Activated CD4-positive, alpha-beta memory T cell treated with anti-CD3 and anti-CD28 coated beads for 36 hours (primary cell): ENCODE data around the gene PDYN. TPM values are rescaled to one million over a fixed set of nuclear protein-coding genes. Genes with fewer than 3 reads are reported as not detected.
A peak's percentile ranks its signal among the peaks of the same experiment; 100 is the strongest.

Experiments used
- CTCF ChIA-PET: fragments of 350-600 bp; sonication (Branson Sonifier 250); formaldehyde crosslinking; loops from one replicate; lab custom pipeline; 2021; ENCODE audit warnings: antibody characterized with exemption, inconsistent platforms; lab: Charles Lee
- POLR2A ChIA-PET: fragments of 350-600 bp; sonication (Branson Sonifier 250); formaldehyde crosslinking; loops from one replicate; lab custom pipeline; 2021; ENCODE audit warnings: antibody characterized with exemption; lab: Charles Lee
- DNase-seq: peaks from one replicate; pipeline ENCODE4 v3.0.0-alpha.2; 2020
- H3K27ac Mint-ChIP-seq: one replicate; pipeline ENCODE4 v1.8.0; 2021; ENCODE audit warnings: mixed read lengths
- H3K27me3 Mint-ChIP-seq: one replicate; pipeline ENCODE4 v1.8.0; 2021; ENCODE audit warnings: mixed read lengths
- H3K36me3 Mint-ChIP-seq: one replicate; pipeline ENCODE4 v1.8.0; 2021; ENCODE audit warnings: mixed read lengths
- H3K4me1 Mint-ChIP-seq: one replicate; pipeline ENCODE4 v1.8.0; 2021; ENCODE audit warnings: low read depth, mixed read lengths
- H3K4me3 Mint-ChIP-seq: one replicate; pipeline ENCODE4 v1.8.0; 2021; ENCODE audit warnings: mild to moderate bottlenecking, mixed read lengths
- H3K9me3 Mint-ChIP-seq: one replicate; pipeline ENCODE4 v1.8.0; 2021; ENCODE audit warnings: mixed read lengths
- intact Hi-C: fragments of 100-400 bp; cut with micrococcal nuclease; formaldehyde crosslinking; loops from one replicate; pipeline ENCODE4 v1.15.1; 2023
- total RNA-seq, 2 experiments: library from RNA; stranded (reverse); gene quantifications; one replicate each; pipeline ENCODE4 v1.2.3, GENCODE V29; 2021

The PDYN gene
- total RNA-seq, 2 experiments from 2014 or later = not detected

DNA sequence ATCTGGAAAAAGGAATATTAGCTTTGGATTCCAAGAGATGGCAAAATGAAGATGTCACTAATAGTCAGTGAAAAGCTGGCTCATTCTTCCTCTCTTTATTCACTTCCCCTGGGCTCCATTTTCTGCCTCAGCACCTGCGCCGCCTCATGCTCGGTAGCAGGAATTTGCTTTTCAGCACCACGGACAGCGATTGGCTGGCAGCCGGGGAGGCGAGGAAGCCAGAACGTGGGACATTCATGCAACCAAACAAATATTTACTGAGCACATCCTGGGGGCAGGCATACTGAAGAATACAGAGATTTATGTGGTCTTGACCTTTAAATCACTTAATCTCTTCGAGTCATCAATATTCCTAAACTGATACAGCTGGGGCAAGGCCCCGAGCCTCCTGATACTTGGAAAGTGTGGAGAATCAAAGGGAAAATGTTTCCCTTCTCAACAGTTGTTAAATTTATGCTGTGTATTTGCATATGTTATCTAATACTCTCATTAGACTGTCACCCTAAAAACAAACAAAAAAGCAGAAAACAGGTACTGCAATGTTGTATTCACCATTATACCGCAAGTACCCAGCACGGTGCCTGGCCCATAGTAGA, 12.1 kb upstream of the PDYN start:
- ChIA-PET POLR2A (interaction anchor here (0.7 kb wide), 1 partner anchor 98 kb away, joined by 4 read pairs; no protein-coding TSS in a partner anchor), CTCF (interaction anchor here (0.6 to 6.1 kb wide), 14 partner anchors 15 to 231 kb away, joined by 3 to 94 read pairs (median 3); no protein-coding TSS in a partner anchor)
- Mint-ChIP-seq H3K4me1 (no peaks in the 10 kb centered on the region), H3K27me3 (peaks cover 21% of the 10 kb centered on the region), H3K9me3 (no peaks in the 10 kb centered on the region), H3K36me3 (no peaks in the 10 kb centered on the region), H3K27ac (no peak overlapping the region), H3K4me3 (no peak overlapping the region)
- DNase-seq = peak; percentile 69
- intact Hi-C loops = loop anchor here (1.0 kb wide), 1 partner anchor 166 kb away; no protein-coding TSS in a partner anchor

DNA sequence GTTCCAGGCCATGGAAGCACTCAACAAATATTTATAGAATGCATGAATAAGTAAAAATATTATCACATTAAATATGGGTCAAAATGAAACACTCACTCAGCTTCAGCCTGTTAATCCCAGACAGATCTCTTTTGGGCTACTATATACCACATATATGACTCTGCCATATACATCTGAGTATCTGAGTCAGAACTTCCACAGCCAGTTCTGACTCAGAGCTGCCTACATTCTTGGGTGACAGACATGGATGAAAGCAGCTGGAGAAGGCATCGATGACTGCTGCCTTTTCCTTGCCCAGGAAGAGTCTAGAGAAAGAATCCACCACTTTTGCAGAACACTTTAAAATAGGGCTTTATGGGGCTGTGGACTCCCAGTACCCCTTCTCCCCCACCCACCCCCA, 11.5 kb upstream of the PDYN start:
- no peak overlapping the region for H3K27ac Mint-ChIP-seq
- peaks cover 19% of the 10 kb centered on the region for H3K27me3 Mint-ChIP-seq
- DNase-seq = peak; percentile 38
- H3K4me1 Mint-ChIP-seq = no peaks in the 10 kb centered on the region
- CTCF ChIA-PET = interaction anchor here (1.0 to 6.1 kb wide), 4 partner anchors 40 to 167 kb away, joined by 3 to 94 read pairs (median 10); no protein-coding TSS in a partner anchor
- H3K9me3 Mint-ChIP-seq = no peaks in the 10 kb centered on the region
- POLR2A ChIA-PET = interaction anchor here (0.7 kb wide), 1 partner anchor 98 kb away, joined by 4 read pairs; no protein-coding TSS in a partner anchor
- H3K36me3 Mint-ChIP-seq = no peaks in the 10 kb centered on the region
- no peak overlapping the region for H3K4me3 Mint-ChIP-seq
- intact Hi-C loops = no loop called here

DNA sequence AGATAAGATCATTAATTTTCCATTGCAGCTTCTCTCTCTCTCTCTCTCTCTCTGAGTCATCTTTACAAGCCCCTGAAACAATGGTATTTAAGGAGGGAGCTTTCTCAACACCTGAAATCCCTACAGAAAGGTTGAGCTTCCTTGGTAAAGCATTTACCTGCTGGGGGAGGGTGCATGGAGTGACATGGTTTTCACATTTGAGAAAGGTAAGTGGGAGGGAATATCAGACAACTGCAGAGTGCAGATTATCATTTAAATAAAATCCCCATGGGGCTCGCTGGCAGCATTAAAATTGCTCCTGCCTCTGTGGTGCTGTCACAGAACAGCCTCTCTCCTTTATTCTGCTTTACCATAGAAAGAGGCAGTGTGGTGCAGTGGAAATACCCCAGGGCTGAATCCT, 10.3 kb upstream of the PDYN start:
- Mint-ChIP-seq H3K36me3 (no peaks in the 10 kb centered on the region), H3K4me1 (no peaks in the 10 kb centered on the region), H3K27me3 (peaks cover 15% of the 10 kb centered on the region), H3K4me3 (no peak overlapping the region), H3K9me3 (no peaks in the 10 kb centered on the region), H3K27ac (no peak overlapping the region)
- ChIA-PET CTCF (no interaction called here), POLR2A (no interaction called here)
- DNase-seq = no peak
- intact Hi-C loops = no loop called here

DNA sequence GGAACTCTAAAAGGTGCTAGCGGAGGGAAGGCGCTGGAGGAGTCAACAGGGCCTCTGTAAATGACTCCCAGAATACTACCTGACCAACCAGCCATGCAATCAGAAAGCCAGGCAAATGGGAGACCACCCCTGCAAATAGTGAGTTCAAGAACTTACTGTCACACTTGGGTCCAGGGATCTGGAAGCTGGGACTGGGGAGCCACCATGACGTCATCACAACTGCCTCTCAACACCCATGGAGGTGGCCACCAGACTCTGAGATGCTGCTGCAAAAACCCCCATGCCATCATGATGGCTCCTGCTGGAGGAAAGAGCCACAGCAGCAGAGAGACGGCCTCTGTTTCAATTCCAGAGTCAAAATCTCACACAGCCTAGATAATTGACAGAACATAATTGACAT, 8.5 kb upstream of the PDYN start:
- Mint-ChIP-seq H3K36me3 (no peaks in the 10 kb centered on the region), H3K9me3 (no peaks in the 10 kb centered on the region), H3K27me3 (peaks cover 19% of the 10 kb centered on the region), H3K27ac (no peak overlapping the region), H3K4me1 (no peaks in the 10 kb centered on the region), H3K4me3 (no peak overlapping the region)
- intact Hi-C loops = no loop called here
- CTCF ChIA-PET = interaction anchor here (0.7 kb wide), 1 partner anchor 28 kb away, joined by 4 read pairs; no protein-coding TSS in a partner anchor
- POLR2A ChIA-PET = no interaction called here
- DNase-seq = no peak

DNA sequence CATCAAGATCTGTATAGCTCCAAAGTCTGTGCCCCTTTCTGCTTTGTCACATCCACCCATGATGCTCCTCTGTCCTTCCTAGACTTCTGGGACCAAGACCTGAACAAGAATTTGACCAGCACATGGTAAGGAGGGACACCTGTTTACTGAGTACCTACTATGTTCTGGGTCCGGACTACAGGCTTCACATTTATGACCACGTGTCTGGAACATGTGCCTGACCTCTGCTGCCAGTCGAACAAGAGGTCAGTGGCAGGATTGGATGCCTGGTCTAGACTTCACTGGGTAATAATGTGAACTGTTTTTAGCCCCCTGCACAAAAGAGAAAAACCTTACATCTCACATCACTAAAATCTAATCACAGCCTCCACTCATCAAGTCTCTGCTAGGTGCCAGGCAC, 7.3 kb upstream of the PDYN start:
- ChIA-PET CTCF (interaction anchor here (2.3 kb wide), 1 partner anchor 172 kb away, joined by 9 read pairs; no protein-coding TSS in a partner anchor), POLR2A (no interaction called here)
- Mint-ChIP-seq H3K36me3 (no peaks in the 10 kb centered on the region), H3K4me1 (no peaks in the 10 kb centered on the region), H3K9me3 (no peaks in the 10 kb centered on the region), H3K27ac (no peak overlapping the region), H3K4me3 (no peak overlapping the region), H3K27me3 (peaks cover 14% of the 10 kb centered on the region)
- no peak for DNase-seq
- intact Hi-C loops = no loop called here

DNA sequence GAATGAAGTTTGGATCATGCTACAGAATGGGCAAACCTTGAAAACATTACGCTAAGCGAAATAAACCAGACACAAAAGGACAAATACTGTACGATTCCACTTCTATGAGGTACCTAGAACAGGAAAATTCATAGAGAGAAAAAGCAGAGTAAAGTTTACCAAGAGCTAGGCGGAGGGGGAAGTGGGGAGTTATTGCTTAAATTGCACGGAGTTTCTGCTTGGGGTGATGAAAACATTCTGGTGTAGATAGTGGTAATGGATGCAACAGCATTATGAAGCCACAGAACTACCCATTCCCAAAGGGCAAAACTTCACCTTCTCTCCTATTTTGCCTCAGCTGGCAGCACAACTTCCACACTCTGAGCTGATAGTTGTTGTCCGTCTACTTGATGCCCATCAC, 6.4 kb upstream of the PDYN start:
- H3K36me3 Mint-ChIP-seq = no peaks in the 10 kb centered on the region
- no peak for DNase-seq
- H3K9me3 Mint-ChIP-seq = no peaks in the 10 kb centered on the region
- intact Hi-C loops = no loop called here
- peaks cover 13% of the 10 kb centered on the region for H3K27me3 Mint-ChIP-seq
- POLR2A ChIA-PET = no interaction called here
- CTCF ChIA-PET = interaction anchor here (2.3 kb wide), 1 partner anchor 172 kb away, joined by 9 read pairs; no protein-coding TSS in a partner anchor
- H3K4me3 Mint-ChIP-seq = no peak overlapping the region
- no peak overlapping the region for H3K27ac Mint-ChIP-seq
- H3K4me1 Mint-ChIP-seq = no peaks in the 10 kb centered on the region

DNA sequence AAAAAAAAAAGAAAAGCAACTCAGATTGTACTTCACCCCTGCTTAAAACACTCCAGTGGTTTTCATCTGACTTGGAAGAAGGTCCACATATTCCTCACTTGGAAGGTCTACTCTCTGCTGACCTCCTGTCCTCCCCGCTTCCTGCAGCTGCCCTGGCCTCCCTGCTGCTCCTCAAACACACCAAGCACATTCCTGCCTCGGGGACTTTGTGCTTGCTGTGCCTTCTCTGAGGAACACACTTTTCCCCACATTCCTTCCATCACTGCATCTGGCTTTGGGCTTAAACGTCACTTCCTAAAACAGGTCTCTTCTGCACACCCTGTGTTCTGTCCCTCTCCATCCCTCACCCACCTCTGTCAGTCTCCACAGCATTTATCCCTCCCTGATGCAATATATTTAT, 4.9 kb upstream of the PDYN start:
- H3K36me3 Mint-ChIP-seq = no peaks in the 10 kb centered on the region
- no peaks in the 10 kb centered on the region for H3K9me3 Mint-ChIP-seq
- no peak overlapping the region for H3K4me3 Mint-ChIP-seq
- DNase-seq = no peak
- ChIA-PET POLR2A (no interaction called here), CTCF (no interaction called here)
- H3K4me1 Mint-ChIP-seq = no peaks in the 10 kb centered on the region
- H3K27ac Mint-ChIP-seq = no peak overlapping the region
- intact Hi-C loops = no loop called here
- peaks cover 17% of the 10 kb centered on the region for H3K27me3 Mint-ChIP-seq

DNA sequence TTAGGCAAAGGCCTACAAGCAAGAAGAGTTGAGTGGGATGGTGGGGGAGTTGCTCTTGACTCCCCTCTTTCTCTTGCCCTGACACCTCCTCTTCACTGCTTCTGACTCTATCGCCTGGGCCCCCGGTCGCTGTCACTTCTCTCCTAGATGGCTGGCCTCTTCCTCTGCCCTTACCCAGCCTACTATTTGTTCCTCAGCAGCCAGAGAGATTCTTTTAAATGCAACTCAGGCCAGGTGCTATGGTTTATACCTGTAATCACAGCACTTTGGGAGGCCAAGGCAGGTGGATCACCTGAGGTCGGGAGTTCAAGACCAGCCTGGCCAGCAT, 4.3 kb upstream of the PDYN start:
- no peaks in the 10 kb centered on the region for H3K4me1 Mint-ChIP-seq
- H3K36me3 Mint-ChIP-seq = no peaks in the 10 kb centered on the region
- no peaks in the 10 kb centered on the region for H3K9me3 Mint-ChIP-seq
- no peak overlapping the region for H3K4me3 Mint-ChIP-seq
- peaks cover 22% of the 10 kb centered on the region for H3K27me3 Mint-ChIP-seq
- POLR2A ChIA-PET = no interaction called here
- no peak overlapping the region for H3K27ac Mint-ChIP-seq
- CTCF ChIA-PET = no interaction called here
- no peak for DNase-seq
- intact Hi-C loops = no loop called here

DNA sequence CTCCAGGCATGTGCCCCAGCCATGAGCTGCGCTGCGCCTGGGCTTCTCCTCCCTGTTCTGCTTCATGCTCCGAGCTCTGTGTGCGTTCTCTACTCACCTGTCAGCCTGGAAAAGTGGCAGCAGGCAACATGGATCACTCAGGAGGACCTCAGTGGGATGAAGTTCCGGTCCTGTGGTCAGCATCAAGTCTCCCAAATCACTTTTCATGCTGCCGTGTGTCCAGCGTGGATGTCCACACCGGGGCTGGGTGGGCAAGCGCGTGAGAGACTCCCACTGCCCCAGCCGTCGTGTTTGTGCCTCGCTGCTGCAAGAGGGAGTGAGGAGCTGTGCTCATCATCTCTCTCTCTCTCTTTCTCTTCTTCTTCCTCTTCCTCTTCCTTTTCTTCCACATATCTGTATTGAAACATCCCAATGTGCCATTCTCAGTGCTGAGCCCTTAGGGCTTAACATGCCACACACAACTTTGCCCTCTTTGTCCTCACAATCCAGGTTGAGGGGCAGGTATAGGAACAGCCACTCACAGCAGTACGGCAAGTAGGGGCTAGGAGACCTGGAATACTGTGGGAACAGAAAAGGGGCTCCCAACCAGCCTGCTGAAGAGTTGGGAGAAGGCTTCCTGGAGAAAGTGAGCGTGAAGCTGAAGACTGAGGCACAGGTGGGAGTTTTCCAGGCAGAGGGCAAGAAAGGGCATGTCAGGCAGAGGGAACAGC, 3.8 kb upstream of the PDYN start:
- intact Hi-C loops = no loop called here
- CTCF ChIA-PET = no interaction called here
- no peak overlapping the region for H3K27ac Mint-ChIP-seq
- no peaks in the 10 kb centered on the region for H3K4me1 Mint-ChIP-seq
- no peak for DNase-seq
- no peaks in the 10 kb centered on the region for H3K9me3 Mint-ChIP-seq
- POLR2A ChIA-PET = no interaction called here
- H3K27me3 Mint-ChIP-seq = peaks cover 24% of the 10 kb centered on the region
- no peak overlapping the region for H3K4me3 Mint-ChIP-seq
- H3K36me3 Mint-ChIP-seq = no peaks in the 10 kb centered on the region

DNA sequence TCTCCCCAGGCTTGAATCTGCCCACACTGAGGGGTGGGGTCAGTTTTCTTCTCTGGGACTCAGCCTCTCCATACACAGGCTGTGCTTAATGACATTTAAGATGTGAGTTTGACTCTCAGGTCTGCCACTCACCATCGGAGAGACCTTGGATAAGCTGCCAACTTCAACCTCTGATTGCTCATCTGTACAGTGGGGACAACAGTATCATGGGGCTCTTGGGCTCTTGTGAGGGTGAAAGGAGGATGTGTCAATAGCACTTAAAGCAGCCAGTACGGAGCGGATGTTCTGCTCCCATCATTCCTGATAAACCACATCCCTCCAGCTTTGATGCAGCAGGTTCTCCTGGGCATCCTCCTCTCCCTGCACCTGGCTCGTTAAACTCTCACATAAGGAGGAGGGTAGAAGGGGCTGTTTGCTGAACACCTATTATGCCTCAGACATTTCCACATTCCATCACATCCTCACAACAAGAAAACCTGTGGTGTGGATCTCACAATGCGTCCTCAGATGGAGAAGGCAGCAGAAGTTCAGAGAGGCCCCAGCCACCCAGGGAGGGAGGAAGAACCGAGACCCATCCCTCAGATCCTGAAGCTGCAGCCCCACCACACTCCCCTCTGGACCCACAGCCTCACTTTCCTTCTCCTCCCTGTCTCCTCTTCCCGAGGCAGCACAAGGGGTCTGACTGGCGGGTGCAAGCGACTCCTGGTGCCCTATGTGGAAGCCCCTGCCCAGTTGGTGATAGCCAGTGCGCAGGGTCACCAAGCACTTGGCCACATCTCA, 1.9 kb upstream of the PDYN start:
- H3K36me3 Mint-ChIP-seq = no peaks in the 10 kb centered on the region
- H3K27me3 Mint-ChIP-seq = peaks cover 27% of the 10 kb centered on the region
- ChIA-PET POLR2A (no interaction called here), CTCF (no interaction called here)
- no peak for DNase-seq
- intact Hi-C loops = no loop called here
- H3K4me3 Mint-ChIP-seq = no peak overlapping the region
- H3K27ac Mint-ChIP-seq = no peak overlapping the region
- no peaks in the 10 kb centered on the region for H3K4me1 Mint-ChIP-seq
- no peaks in the 10 kb centered on the region for H3K9me3 Mint-ChIP-seq

DNA sequence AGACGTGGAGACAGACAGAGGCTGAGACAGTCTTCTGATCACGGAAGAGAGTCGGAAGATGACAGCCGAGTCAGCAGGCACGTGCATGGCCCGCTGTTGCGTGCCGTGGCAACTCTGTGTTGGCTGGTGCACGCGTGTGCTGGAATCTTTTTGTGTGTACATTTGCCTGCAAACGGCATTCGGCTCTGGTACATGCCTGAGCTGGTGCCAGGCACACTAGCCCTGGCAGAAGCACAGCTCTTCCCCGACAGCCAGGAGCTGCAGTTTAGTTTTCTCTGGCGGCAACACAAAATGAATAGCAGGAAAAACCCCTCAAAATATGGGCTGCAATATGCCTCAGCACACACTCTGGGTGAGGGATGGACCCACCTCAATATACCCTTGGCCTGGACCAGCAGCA, 769 bp upstream of the PDYN start:
- intact Hi-C loops = no loop called here
- H3K27me3 Mint-ChIP-seq = peaks cover 30% of the 10 kb centered on the region

DNA sequence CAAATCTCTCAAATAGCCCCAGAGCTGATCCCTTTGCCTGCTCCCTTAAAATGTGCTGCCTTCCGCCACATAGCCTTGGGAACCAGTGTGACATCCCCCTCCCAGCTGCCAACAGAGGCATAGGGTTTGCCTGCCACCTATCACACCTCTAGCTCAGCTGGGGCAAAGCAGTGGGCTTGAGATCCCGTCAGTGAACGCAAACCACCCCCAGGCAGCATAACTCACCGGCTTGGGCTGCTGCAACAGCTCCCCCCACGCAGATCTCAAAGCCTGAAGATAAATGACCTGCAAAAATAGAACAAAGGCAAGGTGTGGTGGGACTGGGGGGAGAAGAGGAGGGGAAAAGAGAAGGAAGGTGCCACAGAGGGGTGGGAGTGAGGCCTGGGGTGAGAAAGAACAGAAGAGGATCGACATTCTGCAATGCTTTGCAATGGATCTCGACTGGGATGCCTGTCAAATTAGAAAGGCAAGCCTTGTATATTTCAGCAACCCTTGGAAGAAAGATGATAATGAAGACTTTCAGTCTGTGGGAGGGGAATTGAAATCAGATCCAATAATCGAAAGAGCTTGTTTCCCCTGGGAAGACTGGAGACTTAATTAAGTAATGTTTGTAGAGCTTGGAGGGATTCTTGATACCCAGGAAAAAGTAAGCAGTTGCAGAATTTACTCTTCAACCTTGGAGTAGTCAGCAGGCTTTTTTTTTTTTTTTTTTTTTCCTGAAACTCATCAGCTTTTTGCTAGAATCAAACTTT, 1.3 kb downstream of the PDYN start:
- ChIA-PET POLR2A (no interaction called here), CTCF (no interaction called here)
- peaks cover 28% of the 10 kb centered on the region for H3K27me3 Mint-ChIP-seq
- no peaks in the 10 kb centered on the region for H3K9me3 Mint-ChIP-seq
- no peaks in the 10 kb centered on the region for H3K36me3 Mint-ChIP-seq
- intact Hi-C loops = no loop called here
- no peak overlapping the region for H3K27ac Mint-ChIP-seq
- H3K4me1 Mint-ChIP-seq = no peaks in the 10 kb centered on the region
- DNase-seq = no peak
- no peak overlapping the region for H3K4me3 Mint-ChIP-seq

More for the DNA sequence above, 769 bp upstream of the PDYN start:
- Mint-ChIP-seq H3K9me3 (no peaks in the 10 kb centered on the region), H3K4me1 (no peaks in the 10 kb centered on the region), H3K36me3 (no peaks in the 10 kb centered on the region), H3K27ac (no peak overlapping the region), H3K4me3 (no peak overlapping the region)
- ChIA-PET CTCF (no interaction called here), POLR2A (no interaction called here)
- DNase-seq = no peak
